Stimulated activated memory B cell treated with anti-CD40 and anti-IgM and Interleukin-4, amounts not matched to agents 10 μg/mL and 1 μg/mL and 100 μg/mL, for 72 hours (primary cell): ENCODE measurements around the gene LDLRAD4.
"Not testable (repeated sequence)": the region's sequence is repeated elsewhere in the genome, so short reads cannot be mapped to it uniquely, and the experiment has no call there.

Experiments
- ATAC-seq: fragments of 150-1000 bp; cut with Tn5 transposase; 2 replicates; pipeline ENCODE4 v1.10.0; 2021
- H3K27ac Mint-ChIP-seq: one replicate; pipeline ENCODE4 v1.8.0; 2022; ENCODE audit warnings: mild to moderate bottlenecking, mixed read lengths
- H3K27me3 Mint-ChIP-seq: one replicate; pipeline ENCODE4 v1.8.0; 2022; ENCODE audit warnings: mixed read lengths
- H3K36me3 Mint-ChIP-seq: one replicate; pipeline ENCODE4 v1.8.0; 2022; ENCODE audit warnings: mixed read lengths
- H3K4me1 Mint-ChIP-seq: one replicate; pipeline ENCODE4 v1.8.0; 2022; ENCODE audit warnings: mixed read lengths
- H3K4me3 Mint-ChIP-seq: one replicate; pipeline ENCODE4 v1.8.0; 2022; ENCODE audit warnings: mild to moderate bottlenecking, moderate library complexity, mixed read lengths
- H3K9me3 Mint-ChIP-seq: one replicate; pipeline ENCODE4 v1.8.0; 2022; ENCODE audit warnings: mixed read lengths

The LDLRAD4 gene

DNA sequence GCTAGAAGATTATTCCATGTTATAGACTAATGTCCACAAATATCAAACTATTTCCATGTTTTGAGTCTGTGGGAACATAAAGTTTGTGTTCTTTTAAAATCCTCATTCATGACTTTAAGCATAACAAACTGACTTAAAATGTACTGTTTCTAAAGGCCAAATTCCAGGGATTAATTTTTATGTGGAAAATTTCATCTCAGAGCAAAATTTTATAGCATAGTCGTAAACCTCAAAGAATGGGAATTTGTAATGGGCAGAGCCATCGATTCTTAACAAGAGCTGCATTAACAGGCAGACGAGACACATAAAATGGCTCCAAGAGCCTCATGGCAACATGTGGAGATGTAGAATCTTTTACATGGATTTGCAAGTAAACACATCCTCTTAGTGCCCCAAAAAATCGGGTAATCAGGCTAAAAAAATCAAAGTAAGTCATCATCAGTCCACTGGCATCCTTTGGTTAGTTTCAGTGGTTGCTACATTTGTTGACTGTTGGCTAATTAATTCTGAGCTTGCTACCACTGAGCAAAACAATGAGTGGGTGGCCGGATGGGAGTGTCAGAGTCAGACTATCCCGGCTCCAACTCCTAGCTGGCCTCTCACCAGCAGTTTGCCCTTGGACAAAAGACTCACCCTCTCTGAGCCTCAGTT lies 388.2 kb downstream of the LDLRAD4 start:
- H3K27ac Mint-ChIP-seq: no peak overlapping the region

DNA sequence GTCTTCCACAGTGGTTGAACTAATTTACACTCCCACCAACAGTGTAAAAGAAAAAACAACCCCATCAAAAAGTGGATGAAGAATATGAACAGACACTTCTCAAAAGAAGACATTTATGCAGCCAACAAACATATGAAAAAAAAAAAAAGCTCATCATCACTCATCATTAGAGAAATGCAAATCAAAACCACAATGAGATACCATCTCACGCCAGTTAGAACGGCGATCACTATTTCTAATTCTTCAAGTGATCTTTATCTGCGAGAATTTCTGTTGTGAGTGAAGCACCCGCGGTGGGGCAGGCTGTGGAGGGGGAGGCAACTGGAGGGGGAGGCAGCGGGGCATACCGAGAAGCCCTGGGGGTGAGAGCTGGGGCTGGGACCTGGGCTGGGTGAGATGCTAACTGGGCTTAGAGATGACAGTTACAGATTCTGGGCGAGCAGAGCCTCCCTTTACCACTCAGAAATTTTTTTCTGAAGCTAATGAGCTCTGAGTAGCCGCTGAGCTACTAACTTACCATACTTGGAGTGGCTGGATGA lies 389.5 kb downstream of the LDLRAD4 start:
- not testable (repeated sequence) for ATAC-seq, H3K9me3 Mint-ChIP-seq, H3K36me3 Mint-ChIP-seq, H3K27me3 Mint-ChIP-seq
- H3K27ac Mint-ChIP-seq: peak overlapping the region; percentile 84
- peak overlapping the region; percentile 18 for H3K4me3 Mint-ChIP-seq
- H3K4me1 Mint-ChIP-seq: peaks cover 50% of the 10 kb centered on the region

More for the DNA sequence above, 388.2 kb downstream of the LDLRAD4 start:
- H3K4me3 Mint-ChIP-seq: no peak overlapping the region
- ATAC-seq: no peak
- H3K4me1 Mint-ChIP-seq: peaks cover 39% of the 10 kb centered on the region
- H3K36me3 Mint-ChIP-seq: no peaks in the 10 kb centered on the region
- no peaks in the 10 kb centered on the region for H3K27me3 Mint-ChIP-seq
- H3K9me3 Mint-ChIP-seq: no peaks in the 10 kb centered on the region

DNA sequence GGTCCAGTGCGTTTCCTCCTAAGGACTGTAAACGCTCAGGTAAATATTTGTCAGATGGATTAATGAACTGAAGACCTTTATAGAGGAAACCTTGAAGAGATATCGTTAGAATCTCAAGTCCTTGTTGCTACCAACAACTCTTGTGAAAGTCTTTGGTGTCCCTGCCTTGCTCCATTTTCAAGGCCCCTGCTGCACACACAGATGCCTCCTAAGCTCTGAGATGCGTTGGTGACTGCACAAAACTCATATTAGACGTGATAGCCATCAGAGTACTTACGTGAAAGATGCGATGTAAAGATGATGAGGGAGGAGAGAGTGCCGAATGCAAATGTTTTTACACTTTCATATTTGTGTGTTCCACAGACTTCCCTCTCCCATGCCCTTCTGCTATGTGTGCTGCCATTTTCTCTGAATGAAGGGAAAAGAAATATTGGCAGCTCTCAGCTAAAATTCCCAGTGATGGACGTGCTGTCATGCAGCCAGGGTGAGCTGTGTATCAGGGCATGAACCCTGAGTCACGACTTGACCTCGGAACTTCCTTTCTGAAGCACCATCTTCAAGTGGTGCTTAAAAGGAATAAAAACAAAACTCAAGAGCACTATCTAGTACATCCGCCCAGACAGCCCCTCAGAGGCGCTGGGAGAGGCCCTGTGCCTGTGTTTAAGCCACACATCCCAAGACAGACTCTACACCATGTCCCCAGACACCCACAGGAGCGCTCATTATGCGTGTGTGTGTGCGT lies 390.4 kb downstream of the LDLRAD4 start:
- peaks cover 59% of the 10 kb centered on the region for H3K4me1 Mint-ChIP-seq
- H3K27me3 Mint-ChIP-seq: no peaks in the 10 kb centered on the region
- peak overlapping the region; percentile 84 for H3K27ac Mint-ChIP-seq
- H3K36me3 Mint-ChIP-seq: no peaks in the 10 kb centered on the region
- peak overlapping the region; percentile 50 for H3K4me3 Mint-ChIP-seq
- ATAC-seq: no peak
- H3K9me3 Mint-ChIP-seq: no peaks in the 10 kb centered on the region

DNA sequence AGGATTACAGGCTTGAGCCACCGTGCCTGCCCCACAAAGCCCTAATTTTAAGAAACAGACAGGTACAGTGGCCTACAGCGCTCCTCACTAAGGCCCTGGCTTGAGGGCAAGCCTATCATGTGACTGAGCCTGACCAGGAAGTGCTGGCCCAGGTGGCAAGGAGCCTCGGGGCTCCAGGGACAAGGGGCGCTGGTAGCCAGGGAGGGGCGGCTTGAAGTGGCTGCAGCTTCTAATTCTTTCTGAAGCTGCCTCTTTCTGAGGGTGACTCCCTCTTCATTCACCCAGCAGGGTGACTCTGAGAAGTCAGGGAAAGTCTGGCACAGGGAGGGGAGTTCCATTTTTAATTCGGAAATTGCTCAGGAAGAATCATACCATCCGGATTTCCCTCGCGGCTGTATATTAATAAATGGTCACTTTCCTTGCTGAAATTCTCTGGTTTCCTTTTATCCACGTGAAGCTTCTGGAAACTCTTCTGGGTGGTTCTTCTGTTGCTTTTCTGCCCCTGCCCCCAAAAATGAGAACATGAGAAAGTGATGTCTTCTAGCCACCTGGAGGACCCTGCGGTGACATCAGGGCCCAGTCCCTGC lies 392.1 kb downstream of the LDLRAD4 start:
- Mint-ChIP-seq H3K9me3 (no peaks in the 10 kb centered on the region), H3K36me3 (peaks cover 6% of the 10 kb centered on the region), H3K27ac (peak overlapping the region; percentile 94), H3K4me3 (peak overlapping the region; percentile 80), H3K4me1 (peaks cover 75% of the 10 kb centered on the region), H3K27me3 (no peaks in the 10 kb centered on the region)
- no peak for ATAC-seq

DNA sequence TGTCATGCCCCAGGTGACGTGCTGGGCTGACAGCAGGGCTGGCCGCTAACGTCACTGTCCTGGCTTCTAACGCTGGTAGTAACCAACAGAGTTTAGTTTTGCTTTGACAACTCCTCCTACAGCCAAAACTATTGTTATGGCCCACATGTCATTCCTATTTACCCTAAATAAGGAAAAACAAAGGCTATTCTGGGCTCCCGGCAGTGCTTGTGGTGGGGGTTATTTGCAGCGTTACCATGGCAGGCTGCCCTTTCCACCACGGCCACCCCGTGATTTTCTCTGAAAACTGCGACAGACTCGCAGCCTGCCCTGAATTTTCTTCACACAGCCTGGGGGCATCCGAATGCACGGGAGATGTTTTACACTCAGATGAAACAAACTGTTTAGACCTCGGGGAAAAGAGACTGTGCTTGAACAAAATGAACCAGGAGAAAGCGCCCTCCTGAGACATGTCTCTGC lies 392.6 kb downstream of the LDLRAD4 start:
- ATAC-seq: peak; percentile 48
- peaks cover 81% of the 10 kb centered on the region for H3K4me1 Mint-ChIP-seq
- peak overlapping the region; percentile 94 for H3K27ac Mint-ChIP-seq
- peaks cover 6% of the 10 kb centered on the region for H3K36me3 Mint-ChIP-seq
- no peaks in the 10 kb centered on the region for H3K9me3 Mint-ChIP-seq
- no peaks in the 10 kb centered on the region for H3K27me3 Mint-ChIP-seq
- peak overlapping the region; percentile 80 for H3K4me3 Mint-ChIP-seq

DNA sequence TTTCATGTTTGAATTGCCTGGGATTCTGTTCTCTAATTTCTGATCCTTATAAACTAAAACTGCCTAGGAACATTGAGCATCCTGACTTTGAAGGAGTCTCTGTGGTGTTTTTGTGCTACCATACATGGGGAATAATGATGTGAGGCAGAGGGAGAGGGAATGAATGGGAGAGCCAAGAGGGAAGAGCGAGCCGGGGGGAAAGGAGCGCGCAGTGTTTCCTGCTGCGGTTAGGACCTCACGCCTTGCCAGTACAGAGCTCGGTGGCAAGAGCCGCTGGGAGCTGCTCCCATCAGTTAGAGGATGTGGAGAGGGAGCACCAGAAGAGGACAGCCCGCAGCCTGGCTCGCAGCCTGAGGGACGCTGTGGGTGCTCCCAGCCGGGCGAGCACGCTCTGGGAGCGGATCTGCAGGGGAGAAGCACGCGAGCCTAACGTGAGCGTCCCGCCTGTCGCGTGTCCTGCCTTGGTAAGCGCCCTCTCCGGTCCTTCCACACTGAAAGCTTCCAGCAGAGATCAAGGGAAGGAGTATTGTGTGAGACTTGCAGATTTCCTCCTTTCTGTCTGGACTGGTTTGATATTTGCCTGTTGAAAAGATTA lies 393.1 kb downstream of the LDLRAD4 start:
- peak overlapping the region; percentile 94 for H3K27ac Mint-ChIP-seq

DNA sequence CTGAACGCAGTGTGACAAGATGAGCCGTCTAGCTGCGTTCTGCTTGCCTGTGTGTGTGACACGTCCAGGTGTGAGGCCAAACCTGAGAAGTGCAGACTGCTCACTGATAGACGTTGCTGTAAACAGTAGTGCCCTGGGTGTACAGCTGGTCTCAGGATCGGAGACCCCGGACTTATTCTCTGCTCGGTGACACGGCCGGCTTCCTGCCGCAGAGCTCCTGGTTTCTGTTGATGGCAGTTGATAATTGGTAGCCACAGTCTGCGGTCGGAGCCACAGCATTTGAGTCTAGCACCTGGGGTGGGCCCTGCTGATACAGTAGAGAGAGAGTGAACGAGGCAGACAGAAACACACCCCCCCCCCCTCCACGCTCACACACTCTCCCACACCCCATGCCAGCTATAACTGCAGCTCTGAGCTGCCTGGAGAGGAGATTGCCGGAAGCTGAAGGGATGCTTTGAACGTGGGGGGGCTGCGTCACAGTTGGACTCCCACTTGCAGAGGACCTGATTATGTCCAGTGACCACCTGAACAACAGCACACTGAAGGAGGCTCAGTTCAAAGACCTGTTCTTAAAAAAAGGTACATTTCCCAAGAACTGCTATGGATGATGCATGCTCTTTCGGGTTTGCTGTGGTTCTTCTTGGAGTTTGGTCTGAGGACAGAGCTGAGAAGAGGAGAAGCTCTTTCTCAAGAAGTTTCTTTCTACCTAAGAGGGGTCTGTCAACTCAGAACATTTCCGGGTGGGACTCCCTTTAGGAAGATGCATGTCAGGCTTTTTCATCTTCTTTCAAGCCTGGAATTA lies 393.8 kb downstream of the LDLRAD4 start:
- Mint-ChIP-seq H3K36me3 (peaks cover 6% of the 10 kb centered on the region), H3K4me3 (peak overlapping the region; percentile 80), H3K4me1 (peaks cover 93% of the 10 kb centered on the region), H3K27me3 (no peaks in the 10 kb centered on the region), H3K27ac (peak overlapping the region; percentile 94), H3K9me3 (no peaks in the 10 kb centered on the region)
- ATAC-seq: peak; percentile 82

More for the DNA sequence above, 393.1 kb downstream of the LDLRAD4 start:
- H3K4me1 Mint-ChIP-seq: peaks cover 86% of the 10 kb centered on the region
- H3K4me3 Mint-ChIP-seq: peak overlapping the region; percentile 80
- H3K9me3 Mint-ChIP-seq: no peaks in the 10 kb centered on the region
- peaks cover 6% of the 10 kb centered on the region for H3K36me3 Mint-ChIP-seq
- peak; percentile 1 for ATAC-seq
- no peaks in the 10 kb centered on the region for H3K27me3 Mint-ChIP-seq

DNA sequence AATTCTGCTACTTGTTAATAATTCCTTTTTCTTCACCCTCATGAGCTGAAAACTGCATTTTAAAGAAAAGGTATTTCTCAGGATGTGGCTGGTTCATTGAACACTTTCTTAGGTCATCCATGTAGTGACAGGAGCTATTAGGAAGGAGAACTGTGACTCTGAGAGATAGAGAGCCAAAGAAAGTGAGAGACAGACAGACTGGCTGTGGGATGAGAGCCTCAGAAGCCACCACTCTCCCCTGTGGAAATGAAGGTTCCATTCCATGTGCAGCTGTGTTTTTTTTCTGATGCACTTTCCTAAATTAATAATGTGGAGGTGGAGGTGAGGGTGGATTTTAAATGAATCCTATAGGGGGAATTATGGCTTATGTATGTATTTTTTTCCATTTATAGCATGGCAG lies 394.5 kb downstream of the LDLRAD4 start:
- H3K36me3 Mint-ChIP-seq: peaks cover 6% of the 10 kb centered on the region
- no peaks in the 10 kb centered on the region for H3K9me3 Mint-ChIP-seq
- no peaks in the 10 kb centered on the region for H3K27me3 Mint-ChIP-seq
- peaks cover 94% of the 10 kb centered on the region for H3K4me1 Mint-ChIP-seq
- ATAC-seq: no peak
- H3K27ac Mint-ChIP-seq: peak overlapping the region; percentile 94
- H3K4me3 Mint-ChIP-seq: peak overlapping the region; percentile 80

DNA sequence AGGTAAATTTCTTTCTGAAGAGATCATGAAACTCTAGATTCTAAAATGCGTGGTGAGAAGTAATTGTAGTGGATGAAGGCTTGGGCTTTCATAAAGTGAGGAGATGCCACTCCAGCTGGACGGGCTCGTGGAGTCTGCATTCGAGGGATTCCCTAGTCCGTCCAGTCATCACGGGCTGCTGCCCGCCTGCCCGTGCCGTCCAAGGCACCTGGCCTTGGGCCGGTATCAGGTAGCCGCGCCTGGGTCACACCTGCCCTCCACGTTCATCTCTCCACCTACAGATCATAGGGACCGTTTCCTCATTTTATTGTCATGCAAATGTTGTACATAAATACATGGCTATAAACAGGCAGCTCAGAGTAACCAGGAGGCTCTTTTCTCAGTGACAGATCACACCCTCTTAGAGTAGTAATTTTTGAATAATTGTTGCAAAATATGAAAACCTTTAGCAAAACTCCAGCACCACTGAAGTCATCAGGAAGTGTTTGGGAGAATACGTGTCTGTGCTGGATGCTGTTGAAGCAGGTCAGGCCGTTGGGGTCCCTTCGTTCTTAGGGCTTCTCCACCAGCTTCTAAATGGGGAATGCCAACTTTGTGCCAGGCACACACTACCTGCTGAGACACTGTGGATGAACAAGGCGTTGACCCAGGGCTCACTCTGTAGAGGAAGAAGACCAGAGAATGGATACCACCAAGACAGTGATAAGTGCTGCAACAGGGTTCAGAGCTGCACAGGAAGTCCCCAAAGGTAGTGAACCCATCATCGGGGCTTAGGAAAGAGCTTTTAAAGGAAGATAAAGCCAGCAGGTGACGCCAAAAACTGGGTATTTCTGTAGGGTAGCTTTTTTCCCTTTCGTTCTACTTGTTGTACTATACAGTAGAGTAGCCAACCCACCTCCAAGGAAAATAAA lies 395.3 kb downstream of the LDLRAD4 start:
- peaks cover 6% of the 10 kb centered on the region for H3K36me3 Mint-ChIP-seq
- ATAC-seq: peak; percentile 57
- H3K27ac Mint-ChIP-seq: peak overlapping the region; percentile 94
- H3K9me3 Mint-ChIP-seq: no peaks in the 10 kb centered on the region
- H3K4me3 Mint-ChIP-seq: peak overlapping the region; percentile 80
- H3K27me3 Mint-ChIP-seq: no peaks in the 10 kb centered on the region
- H3K4me1 Mint-ChIP-seq: peaks cover 93% of the 10 kb centered on the region

DNA sequence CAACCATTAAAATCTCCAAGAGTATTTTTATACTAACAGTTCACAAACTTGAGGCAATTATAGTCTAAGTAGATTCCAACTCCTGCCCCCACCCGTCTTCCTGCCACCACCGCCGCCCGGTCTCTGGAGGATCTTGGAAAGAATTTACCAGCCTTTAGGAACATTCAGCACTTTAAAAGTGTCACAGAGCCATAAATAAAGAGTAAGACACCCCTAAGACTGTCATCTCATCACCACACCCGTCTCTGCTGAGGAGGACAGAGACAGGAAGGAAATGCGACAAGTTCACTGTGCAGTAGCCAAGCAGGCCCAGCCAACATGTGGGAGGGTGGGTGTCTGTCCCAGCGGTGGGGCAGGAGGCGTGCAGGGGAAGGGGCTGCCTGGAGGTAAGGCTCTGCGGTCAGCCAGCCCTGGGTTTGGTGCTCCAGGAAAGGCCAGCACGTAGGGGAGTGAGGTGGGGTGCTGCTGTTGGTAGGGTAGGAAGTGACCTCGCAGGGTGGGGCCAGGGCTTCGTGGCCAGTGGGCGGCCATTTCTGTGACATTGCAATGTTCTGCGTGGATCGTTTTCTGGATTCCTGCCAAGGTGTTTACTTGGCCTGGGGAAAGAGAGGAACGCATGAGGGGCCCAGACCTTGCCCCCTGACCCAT lies 396.2 kb downstream of the LDLRAD4 start:
- Mint-ChIP-seq H3K27me3 (no peaks in the 10 kb centered on the region), H3K27ac (peak overlapping the region; percentile 94), H3K36me3 (peaks cover 6% of the 10 kb centered on the region), H3K4me1 (peaks cover 86% of the 10 kb centered on the region), H3K4me3 (peak overlapping the region; percentile 80), H3K9me3 (no peaks in the 10 kb centered on the region)
- ATAC-seq: no peak

DNA sequence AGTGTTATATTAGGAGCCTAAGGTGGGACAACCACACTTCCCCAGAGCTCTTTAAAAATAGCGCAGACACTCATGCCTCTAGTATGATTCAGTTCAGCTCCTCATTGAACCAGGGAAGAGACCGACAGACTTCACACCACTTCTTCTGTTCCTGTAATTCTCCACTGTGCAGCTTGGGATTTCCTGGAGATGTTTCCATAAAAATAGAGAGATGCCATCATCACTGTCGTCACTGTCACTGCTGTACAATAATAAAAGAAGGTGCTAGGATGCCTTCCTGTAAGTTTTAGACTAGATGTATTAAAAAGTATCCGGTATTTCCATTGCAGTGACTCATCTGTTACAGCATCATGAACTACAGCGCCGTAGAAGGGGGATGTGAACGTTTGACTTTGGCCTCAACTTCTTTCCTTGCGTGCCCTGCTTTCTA lies 396.9 kb downstream of the LDLRAD4 start:
- no peak for ATAC-seq
- Mint-ChIP-seq H3K4me3 (peak overlapping the region; percentile 80), H3K27ac (peak overlapping the region; percentile 94), H3K27me3 (no peaks in the 10 kb centered on the region), H3K9me3 (no peaks in the 10 kb centered on the region), H3K36me3 (peaks cover 11% of the 10 kb centered on the region), H3K4me1 (peaks cover 92% of the 10 kb centered on the region)

DNA sequence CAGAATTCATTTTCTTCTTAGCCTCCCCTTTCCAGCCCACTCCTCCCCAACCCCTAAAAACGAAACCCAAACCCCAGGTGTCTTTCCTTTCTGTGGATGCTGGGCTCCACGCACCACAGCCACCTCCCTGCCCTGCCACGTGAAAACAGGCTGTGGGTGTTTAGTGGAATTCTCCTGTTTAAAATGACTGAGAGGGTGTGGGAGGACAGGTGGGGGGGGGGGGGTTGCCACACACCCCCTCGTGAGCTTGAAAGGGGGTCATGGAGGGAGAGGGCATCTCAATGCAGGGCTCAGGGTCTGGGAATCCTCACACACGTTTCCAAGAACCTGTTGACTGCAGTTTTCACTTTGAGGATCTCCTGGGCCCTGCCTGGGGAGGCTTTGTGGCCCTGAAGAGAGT lies 397.5 kb downstream of the LDLRAD4 start:
- no peaks in the 10 kb centered on the region for H3K9me3 Mint-ChIP-seq
- H3K27ac Mint-ChIP-seq: peak overlapping the region; percentile 94
- H3K4me3 Mint-ChIP-seq: peak overlapping the region; percentile 80
- no peak for ATAC-seq
- peaks cover 16% of the 10 kb centered on the region for H3K36me3 Mint-ChIP-seq
- H3K27me3 Mint-ChIP-seq: no peaks in the 10 kb centered on the region
- peaks cover 89% of the 10 kb centered on the region for H3K4me1 Mint-ChIP-seq

DNA sequence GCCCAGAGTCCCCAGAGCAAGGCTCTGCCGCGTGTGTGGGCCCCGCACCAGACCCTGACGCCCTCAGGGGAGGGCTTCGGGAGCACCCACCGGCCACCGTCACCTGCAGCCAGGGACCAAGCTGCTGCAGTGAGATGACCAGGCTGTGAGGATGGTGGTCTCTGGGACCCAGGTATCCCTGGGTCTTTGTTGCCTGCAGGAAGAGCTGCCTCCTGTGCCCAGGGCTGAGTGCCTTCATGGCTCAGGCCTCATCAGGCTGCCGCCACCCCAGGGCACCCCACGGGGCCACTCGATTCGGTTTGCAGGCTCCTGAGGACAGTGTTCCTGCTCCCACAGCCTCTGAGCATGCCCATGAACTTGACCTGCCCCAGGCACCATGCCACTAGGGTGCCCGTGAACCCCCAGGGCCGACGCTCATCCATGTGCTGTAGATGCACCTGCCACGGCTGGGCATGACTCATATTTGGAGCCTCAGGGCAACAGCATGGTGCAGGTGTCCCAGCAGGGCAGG lies 398.0 kb downstream of the LDLRAD4 start:
- ATAC-seq: no peak
- Mint-ChIP-seq H3K27me3 (no peaks in the 10 kb centered on the region), H3K4me1 (peaks cover 83% of the 10 kb centered on the region), H3K36me3 (peaks cover 16% of the 10 kb centered on the region), H3K27ac (peak overlapping the region; percentile 94), H3K4me3 (peak overlapping the region; percentile 80), H3K9me3 (no peaks in the 10 kb centered on the region)
